ENCODE results near the gene ADGRD1.

DNA sequence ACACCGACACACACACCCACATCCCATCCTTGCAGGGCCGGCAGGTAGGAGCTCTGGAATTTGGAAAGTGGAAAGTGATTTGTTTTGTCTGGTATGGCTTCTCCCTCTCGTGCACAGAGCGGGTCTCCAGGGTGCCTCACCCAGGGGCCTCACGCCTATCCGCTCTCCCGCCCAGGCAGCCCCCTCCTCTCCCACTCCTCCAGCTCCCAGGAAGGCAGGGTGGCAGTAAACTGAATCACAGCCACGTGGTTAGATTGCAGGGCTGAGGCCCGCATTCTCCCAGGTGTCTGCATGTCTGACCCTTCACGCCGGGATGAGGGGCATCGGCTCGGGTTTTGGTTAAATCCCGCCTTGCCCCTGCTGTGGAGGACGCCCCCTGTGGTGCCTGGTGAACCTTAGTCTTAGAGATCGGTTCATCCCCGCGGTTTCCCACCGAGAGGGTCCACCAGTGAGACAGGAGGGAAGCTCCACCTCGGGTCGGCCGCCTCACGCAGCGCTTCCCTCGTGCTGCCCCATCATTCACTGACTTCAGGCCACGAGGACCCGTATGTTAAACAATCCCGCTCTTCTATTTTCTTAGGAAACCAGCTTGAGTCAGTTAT, 64.4 kb downstream of the ADGRD1 start:
- TF ChIP-seq MYC (IDR thresholded peaks at IDR 0.05; ENCODE audit: low read depth, low read length): no peak
- TF ChIP-seq, protein P1, sequence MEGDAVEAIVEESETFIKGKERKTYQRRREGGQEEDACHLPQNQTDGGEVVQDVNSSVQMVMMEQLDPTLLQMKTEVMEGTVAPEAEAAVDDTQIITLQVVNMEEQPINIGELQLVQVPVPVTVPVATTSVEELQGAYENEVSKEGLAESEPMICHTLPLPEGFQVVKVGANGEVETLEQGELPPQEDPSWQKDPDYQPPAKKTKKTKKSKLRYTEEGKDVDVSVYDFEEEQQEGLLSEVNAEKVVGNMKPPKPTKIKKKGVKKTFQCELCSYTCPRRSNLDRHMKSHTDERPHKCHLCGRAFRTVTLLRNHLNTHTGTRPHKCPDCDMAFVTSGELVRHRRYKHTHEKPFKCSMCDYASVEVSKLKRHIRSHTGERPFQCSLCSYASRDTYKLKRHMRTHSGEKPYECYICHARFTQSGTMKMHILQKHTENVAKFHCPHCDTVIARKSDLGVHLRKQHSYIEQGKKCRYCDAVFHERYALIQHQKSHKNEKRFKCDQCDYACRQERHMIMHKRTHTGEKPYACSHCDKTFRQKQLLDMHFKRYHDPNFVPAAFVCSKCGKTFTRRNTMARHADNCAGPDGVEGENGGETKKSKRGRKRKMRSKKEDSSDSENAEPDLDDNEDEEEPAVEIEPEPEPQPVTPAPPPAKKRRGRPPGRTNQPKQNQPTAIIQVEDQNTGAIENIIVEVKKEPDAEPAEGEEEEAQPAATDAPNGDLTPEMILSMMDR (IDR thresholded peaks at IDR 0.05; ENCODE audit: low read depth, low read length): no peak

Measured in NB4 (cell line).